Psoas muscle (tissue), 8 donors: ENCODE data around the gene PDIA6. TPM values are rescaled to one million over a fixed set of nuclear protein-coding genes. Genes with fewer than 3 reads are reported as not detected.
"Not testable (repeated sequence)": the region's sequence is repeated elsewhere in the genome, so short reads cannot be mapped to it uniquely, and the experiment has no call there.

Experiments used
- ATAC-seq, 4 donors: fragments of 200-7000 bp; cut with Tn5 transposase; one replicate each; pipeline ENCODE4 v1.9.1; 2020; ENCODE audit warnings: moderate library complexity in 3 of 4, mild to moderate bottlenecking in 2 of 4
- DNase-seq, 2 donors: peaks; one replicate each; pipeline ENCODE4 v3.0.0-alpha.2; 2020
- H3K27ac ChIP-seq: fragments of 200-600 bp; one replicate; pipeline ENCODE4 v1.8.0; 2022
- H3K27me3 ChIP-seq, 3 donors: fragments of 200-600 bp in 1 of 3; one replicate each; pipeline versions ENCODE4 v1.6.1 to v1.8.0; 2013 to 2022; ENCODE audit warnings: low read length in 2 of 3, mild to moderate bottlenecking in 2 of 3, moderate library complexity in 1 of 3; ENCODE audit not compliant: insufficient read depth in 3 of 3
- H3K36me3 ChIP-seq, 2 donors: fragments of 200-600 bp in 1 of 2; one replicate each; pipeline versions ENCODE4 v1.6.1 to v1.8.0; 2013 to 2022; ENCODE audit warnings: low read depth in 1 of 2, mild to moderate bottlenecking in 1 of 2, moderate library complexity in 1 of 2; ENCODE audit not compliant: insufficient read depth in 1 of 2
- H3K4me1 ChIP-seq: fragments of 200-600 bp; one replicate; pipeline ENCODE4 v1.8.0; 2022
- H3K4me3 ChIP-seq: fragments of 200-600 bp; one replicate; pipeline ENCODE4 v1.8.0; 2022; ENCODE audit warnings: mild to moderate bottlenecking
- H3K9me3 ChIP-seq: fragments of 200-600 bp; one replicate; pipeline ENCODE4 v1.8.0; 2022
- CTCF ChIP-seq: fragments of 200-600 bp; IDR thresholded peaks from one replicate; pipeline ENCODE4 v1.8.0; 2022; ENCODE audit warnings: antibody characterized with exemption
- WGBS, 3 donors: extraction: QIAGEN DNeasy Blood & Tissue Kit; methylation state at CpG; one replicate each; pipeline versions ENCODE4 v1.1.6 to v1.1.7; 2013; 5-methylcytosine and 5-hydroxymethylcytosine counted together
- intact Hi-C, 2 donors: fragments of 100-400 bp; cut with DNase I; formaldehyde crosslinking; loops; one replicate each; pipeline versions ENCODE4 v1.11.0 to v1.14.2; 2022
- polyA plus RNA-seq, 3 donors: library from polyadenylated mRNA; stranded (reverse); fragments of 200-250 nt; gene quantifications; one replicate each; pipeline ENCODE4 v1.2.3, GENCODE V29; 2013
- total RNA-seq, 4 donors: library from RNA; stranded (reverse); fragmentation: NEBNext Ultra II Directional in 2 of 4; extraction: Animal tissue kit (Norgen Biotek cat#: 25700) in 2 of 4; gene quantifications; one replicate each; pipeline versions ENCODE4 v1.2.1 to v1.2.4, GENCODE V29; 2021 to 2023
- donor health status: healthy with polysubstance abuse.
- donor health status: DM: no; HTN: no; CAD: no; lungs with moderate emphysema.
- donor health status: Bipolar disorder and iron deficiency.
- donor health status: healthy.
- donor health status: DM: yes; HTN: yes; CAD: no.
- donor health status: DM: no; HTN: no; CAD: no.
- donor health status: DM: no; HTN: no; CAD: no.
- donor health status: DM: yes; HTN: yes; CAD: no.

The PDIA6 gene
- total and polyA plus RNA-seq, 7 donors = 40.1 to 139 (median 56.7) TPM

- H3K27ac ChIP-seq = no peak overlapping the region
- WGBS, 3 donors = 56 to 65% (median 63%) methylated on average over 16 of the region's 16 CpGs
- H3K4me1 ChIP-seq = peaks cover 10% of the 10 kb centered on the region
- intact Hi-C loops = loop anchor here in 1 of 2 donors (10.0 kb wide), 1 partner anchor 130 kb away; the partner anchor contains the start of gene NOL10
- no peaks in the 10 kb centered on the region for H3K9me3 ChIP-seq
- peaks cover 0 to 1% (median 0%) of the 10 kb centered on the region in 3 donors for H3K27me3 ChIP-seq
- DNase-seq (no peak), ATAC-seq (no peak)
- TF ChIP-seq CTCF = no peak
- no peak overlapping the region for H3K4me3 ChIP-seq
- no peaks in the 10 kb centered on the region for H3K36me3 ChIP-seq
Measured at GRCh38 chr2:10814571-10815331, 2.2 kb upstream of the PDIA6 start.

DNA sequence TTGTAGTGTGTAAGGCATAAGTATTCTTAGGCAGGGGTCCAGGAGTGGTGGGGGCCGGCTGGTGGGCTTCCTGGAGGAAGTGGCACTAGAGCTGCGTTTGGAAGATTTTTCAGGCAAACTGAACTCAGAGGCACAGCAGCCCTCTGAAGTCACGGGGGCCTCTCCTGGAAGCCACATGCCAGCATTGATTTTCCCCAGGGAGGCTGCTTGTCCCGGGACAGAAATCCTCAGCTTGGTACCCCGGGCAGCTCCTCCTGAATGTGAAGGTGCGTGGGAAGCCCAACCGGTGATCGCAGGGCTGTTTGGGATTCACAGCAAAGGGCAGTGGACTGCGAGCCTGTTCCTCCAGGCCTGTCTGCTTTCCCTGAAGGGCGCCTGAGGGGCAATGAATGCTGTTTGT, 1.6 kb upstream of the PDIA6 start:
- Histone ChIP-seq H3K4me1 (peaks cover 10% of the 10 kb centered on the region), H3K9me3 (no peaks in the 10 kb centered on the region), H3K36me3 (no peaks in the 10 kb centered on the region), H3K27ac (no peak overlapping the region), H3K4me3 (no peak overlapping the region), H3K27me3 (no peaks in the 10 kb centered on the region)
- ATAC-seq = no peak
- no peak for DNase-seq
- no peak for TF ChIP-seq CTCF
- intact Hi-C loops = loop anchor here in 1 of 2 donors (10.0 kb wide), 1 partner anchor 129 kb away; the partner anchor contains the start of gene NOL10
- 62 to 69% (median 68%) methylated on average over 10 of the region's 10 CpGs for WGBS, 3 donors

DNA sequence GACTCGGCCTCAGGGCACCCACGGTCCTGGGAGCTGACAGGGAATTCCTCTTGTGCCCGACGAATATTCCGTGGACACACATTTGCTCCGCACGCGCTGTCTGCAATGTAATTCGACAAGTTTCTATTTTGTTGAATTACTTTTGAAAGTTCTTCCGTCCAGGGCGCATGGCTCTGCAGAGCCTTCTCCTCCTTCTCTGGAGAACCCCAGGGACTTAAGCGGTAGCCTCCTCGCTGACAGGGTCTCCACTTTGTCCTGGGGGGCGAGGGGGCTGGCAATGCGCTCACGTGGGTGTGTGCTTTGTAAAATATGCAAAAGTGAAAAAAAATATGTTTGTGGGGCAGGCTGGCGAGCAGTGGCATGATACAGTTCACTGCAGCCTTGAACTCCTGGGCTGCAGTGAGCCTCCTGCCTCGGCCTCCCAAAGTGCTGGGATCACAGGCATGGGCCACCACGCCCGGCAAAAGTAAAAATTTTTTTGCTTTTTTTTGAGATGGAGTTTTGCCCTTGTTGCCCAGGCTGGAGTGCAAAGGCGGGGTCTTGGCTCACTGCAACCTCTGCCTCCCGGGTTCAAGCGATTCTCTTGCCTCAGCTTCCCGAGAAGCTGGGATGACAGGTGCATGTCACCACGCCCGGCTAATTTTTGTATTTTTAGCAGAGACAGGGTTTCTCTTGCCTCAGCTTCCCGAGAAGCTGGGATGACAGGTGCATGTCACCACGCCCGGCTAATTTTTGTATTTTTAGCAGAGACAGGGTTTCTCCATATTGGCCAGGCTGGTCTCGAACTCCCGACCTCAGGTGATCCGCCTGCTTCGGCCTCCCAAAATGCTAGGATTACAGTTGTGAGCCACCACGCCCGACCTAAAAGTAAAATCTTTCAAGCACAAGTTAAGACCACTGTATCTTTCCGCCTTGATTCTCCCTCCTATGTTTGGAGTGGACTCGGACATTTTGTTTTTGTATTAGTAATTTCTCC, 866 bp upstream of the PDIA6 start:
- Histone ChIP-seq H3K4me1 (peaks cover 12% of the 10 kb centered on the region), H3K27ac (peak overlapping the region; percentile 95), H3K4me3 (peak overlapping the region; percentile 90)
- WGBS, 3 donors = 41 to 48% (median 43%) methylated on average over 37 of the region's 37 CpGs
- H3K9me3 ChIP-seq, H3K27me3 ChIP-seq, DNase-seq, H3K36me3 ChIP-seq: not testable (repeated sequence)
- intact Hi-C loops = loop anchor here in 1 of 2 donors (10.0 kb wide), 1 partner anchor 129 kb away; the partner anchor contains the start of gene NOL10
- peak in 2 of 4 donors; percentile 0 to 54 for ATAC-seq

DNA sequence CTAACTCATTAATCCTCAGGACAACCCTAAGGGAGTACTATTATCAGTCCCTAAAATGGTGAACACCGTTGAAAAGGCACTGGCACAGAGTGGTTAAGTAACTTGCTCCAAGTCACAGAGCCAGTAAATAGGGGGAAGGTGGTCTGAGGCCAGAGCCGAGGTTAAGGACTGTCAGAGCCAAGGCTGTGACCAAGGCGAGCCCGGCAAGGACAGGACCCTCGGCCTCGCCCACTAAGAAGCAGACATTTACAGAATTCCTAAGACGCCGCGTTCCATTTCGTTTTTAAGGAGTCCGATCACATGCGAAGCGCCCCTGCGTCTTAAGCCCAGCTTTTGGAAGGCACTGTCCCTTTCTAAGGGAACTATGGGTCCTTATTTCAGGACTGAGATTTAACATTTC, 1.1 kb downstream of the PDIA6 start:
- Histone ChIP-seq H3K36me3 (no peaks in the 10 kb centered on the region), H3K4me1 (peaks cover 25% of the 10 kb centered on the region), H3K27ac (peak overlapping the region; percentile 95), H3K27me3 (no peaks in the 10 kb centered on the region), H3K9me3 (no peaks in the 10 kb centered on the region), H3K4me3 (peak overlapping the region; percentile 90)
- no peak for DNase-seq
- no peak for ATAC-seq
- WGBS, 3 donors = 10 to 17% (median 14%) methylated on average over 14 of the region's 14 CpGs
- TF ChIP-seq CTCF = no peak
- intact Hi-C loops = loop anchor here in 1 of 2 donors (10.0 kb wide), 1 partner anchor 127 kb away; the partner anchor contains the start of gene NOL10
